Measurements from ENCODE around the gene GRK5. TPM values are rescaled to one million over a fixed set of nuclear protein-coding genes. Genes with fewer than 3 reads are reported as not detected.

The GRK5 gene
- total RNA-seq, 3 donors from 2014 or later (not counting 1 experiment from before 2014, with no cell fraction given), result 37.6 to 54.3 (median 47.9) TPM

DNA sequence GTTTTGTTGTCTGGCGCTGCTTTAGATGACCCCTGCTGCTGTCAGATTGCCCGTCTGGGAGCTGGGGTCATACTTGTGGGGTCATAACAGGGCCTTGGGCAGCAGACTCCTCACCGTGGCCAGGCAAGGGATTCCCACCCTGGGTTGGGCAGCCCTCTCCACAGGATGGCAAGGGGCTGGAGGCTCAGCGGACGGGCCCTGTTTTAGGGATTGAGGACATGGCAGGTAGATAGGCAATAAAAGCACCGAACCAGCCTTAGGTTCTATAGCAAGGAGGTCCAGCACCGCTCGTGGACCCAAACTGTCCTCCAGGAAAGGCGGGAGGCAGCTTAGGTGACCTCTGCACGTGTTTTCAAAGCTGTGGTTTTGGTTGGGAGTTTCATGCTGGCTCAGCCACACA lies 60.0 kb downstream of the GRK5 start:
- ATAC-seq, result no peak
- intact Hi-C loops (cut with micrococcal nuclease), result no loop called here
- DNase-seq, result peak in 1 of 2 donors; percentile 11
- Histone ChIP-seq H3K9me3 (ENCODE audit: control insufficient read depth, insufficient read depth, low read length) (no peaks in the 10 kb centered on the region), H3K27ac (ENCODE audit: low read length) (no peak overlapping the region), H3K4me3 (ENCODE audit: low read length) (no peak overlapping the region), H3K4me1 (ENCODE audit: control insufficient read depth, insufficient read depth, low read length) (peaks cover 52% of the 10 kb centered on the region), H3K27me3 (ENCODE audit: control insufficient read depth, insufficient read depth, low read length) (no peaks in the 10 kb centered on the region), H3K36me3 (ENCODE audit: control insufficient read depth, insufficient read depth, low read length) (no peaks in the 10 kb centered on the region)
- no peaks in the 10 kb centered on the region for H3K27me3 Mint-ChIP-seq (ENCODE audit: low read depth in 2 of 2)
- TF ChIP-seq, protein P1, sequence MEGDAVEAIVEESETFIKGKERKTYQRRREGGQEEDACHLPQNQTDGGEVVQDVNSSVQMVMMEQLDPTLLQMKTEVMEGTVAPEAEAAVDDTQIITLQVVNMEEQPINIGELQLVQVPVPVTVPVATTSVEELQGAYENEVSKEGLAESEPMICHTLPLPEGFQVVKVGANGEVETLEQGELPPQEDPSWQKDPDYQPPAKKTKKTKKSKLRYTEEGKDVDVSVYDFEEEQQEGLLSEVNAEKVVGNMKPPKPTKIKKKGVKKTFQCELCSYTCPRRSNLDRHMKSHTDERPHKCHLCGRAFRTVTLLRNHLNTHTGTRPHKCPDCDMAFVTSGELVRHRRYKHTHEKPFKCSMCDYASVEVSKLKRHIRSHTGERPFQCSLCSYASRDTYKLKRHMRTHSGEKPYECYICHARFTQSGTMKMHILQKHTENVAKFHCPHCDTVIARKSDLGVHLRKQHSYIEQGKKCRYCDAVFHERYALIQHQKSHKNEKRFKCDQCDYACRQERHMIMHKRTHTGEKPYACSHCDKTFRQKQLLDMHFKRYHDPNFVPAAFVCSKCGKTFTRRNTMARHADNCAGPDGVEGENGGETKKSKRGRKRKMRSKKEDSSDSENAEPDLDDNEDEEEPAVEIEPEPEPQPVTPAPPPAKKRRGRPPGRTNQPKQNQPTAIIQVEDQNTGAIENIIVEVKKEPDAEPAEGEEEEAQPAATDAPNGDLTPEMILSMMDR (IDR thresholded peaks at IDR 0.05), result no peak
- H3K36me3 Mint-ChIP-seq, result no peaks in the 10 kb centered on the region
- H3K4me3 Mint-ChIP-seq, result no peak overlapping the region
- H3K4me1 Mint-ChIP-seq, result peaks cover 48% of the 10 kb centered on the region in 2 donors
- 94% methylated on average over 10 of the region's 10 CpGs for WGBS (ENCODE audit: insufficient coverage)
- peak overlapping the region; percentile 94 to 99 for H3K27ac Mint-ChIP-seq
- H3K9me3 Mint-ChIP-seq, result no peaks in the 10 kb centered on the region

DNA sequence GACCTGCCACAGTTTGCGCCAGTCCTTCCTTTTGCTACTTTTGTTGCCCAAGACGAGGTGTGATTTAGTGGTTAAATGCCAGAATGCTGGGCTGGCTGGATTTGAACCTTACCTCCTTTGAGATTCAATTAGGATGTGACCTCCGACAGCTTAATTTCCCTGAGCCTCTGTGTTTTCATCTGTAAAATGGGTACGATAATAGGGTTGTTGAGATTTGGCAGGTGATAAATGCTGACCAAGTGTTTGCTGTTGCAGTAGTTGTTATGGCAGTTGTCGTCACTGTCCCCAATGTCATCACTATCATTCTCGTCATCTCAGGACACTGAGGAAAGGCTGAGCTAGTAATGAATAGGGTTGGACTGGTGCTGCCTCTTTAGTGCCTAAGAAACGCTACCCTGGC lies 61.1 kb downstream of the GRK5 start:
- TF ChIP-seq, protein P1 (IDR thresholded peaks at IDR 0.05), result no peak
- no peaks in the 10 kb centered on the region for H3K9me3 Mint-ChIP-seq
- H3K4me3 Mint-ChIP-seq, result peak overlapping the region; percentile 71
- DNase-seq, result no peak
- peak overlapping the region; percentile 100 for H3K27ac ChIP-seq (ENCODE audit: low read length)
- no peak for ATAC-seq
- peak overlapping the region; percentile 94 to 99 for H3K27ac Mint-ChIP-seq
- no peaks in the 10 kb centered on the region for H3K9me3 ChIP-seq (ENCODE audit: control insufficient read depth, insufficient read depth, low read length)
- no peaks in the 10 kb centered on the region for H3K36me3 ChIP-seq (ENCODE audit: control insufficient read depth, insufficient read depth, low read length)
- H3K27me3 ChIP-seq (ENCODE audit: control insufficient read depth, insufficient read depth, low read length), result no peaks in the 10 kb centered on the region
- H3K36me3 Mint-ChIP-seq, result no peaks in the 10 kb centered on the region
- H3K4me1 Mint-ChIP-seq, result peaks cover 58% of the 10 kb centered on the region in 2 donors
- H3K4me3 ChIP-seq (ENCODE audit: low read length), result no peak overlapping the region
- H3K4me1 ChIP-seq (ENCODE audit: control insufficient read depth, insufficient read depth, low read length), result peaks cover 62% of the 10 kb centered on the region
- no peaks in the 10 kb centered on the region for H3K27me3 Mint-ChIP-seq (ENCODE audit: low read depth in 2 of 2)
- WGBS (ENCODE audit: insufficient coverage), result 64% methylated on average over 6 of the region's 7 CpGs
- intact Hi-C loops (cut with micrococcal nuclease), result loop anchor here (2.0 kb wide), 1 partner anchor 36 kb away; no protein-coding TSS in a partner anchor

DNA sequence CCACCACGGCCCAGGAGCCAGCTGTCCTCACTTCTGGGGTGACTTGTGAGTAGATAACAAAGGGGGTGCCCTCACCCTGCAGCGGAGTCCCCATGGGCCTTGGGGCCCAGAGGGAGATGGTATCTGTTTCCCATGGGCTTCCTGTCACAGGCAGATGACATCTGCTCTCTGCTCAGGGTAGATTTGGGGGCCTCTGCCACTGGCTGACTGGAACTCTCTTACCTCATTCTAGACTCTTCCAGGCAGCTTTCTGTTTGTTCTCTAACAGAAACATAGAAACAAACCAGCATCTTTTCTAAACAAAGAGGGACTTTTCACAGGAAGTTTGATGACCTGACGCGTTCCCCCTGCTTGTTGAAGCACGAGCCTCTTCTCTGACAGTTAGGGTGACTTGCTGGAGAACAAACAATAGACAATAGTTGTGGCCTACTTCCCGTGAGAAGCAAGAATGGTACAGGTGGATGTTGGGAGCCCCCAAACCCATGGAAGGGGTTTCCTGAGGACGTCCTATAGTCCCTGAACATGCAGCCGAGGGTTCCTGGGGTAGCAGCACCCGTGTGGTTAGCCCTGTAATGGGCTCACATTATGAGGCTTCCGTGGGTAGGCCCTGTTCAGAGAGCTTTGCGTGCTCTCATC lies 61.6 kb downstream of the GRK5 start:
- TF ChIP-seq, protein P1 (IDR thresholded peaks at IDR 0.05), result no peak
- H3K9me3 ChIP-seq (ENCODE audit: control insufficient read depth, insufficient read depth, low read length), result no peaks in the 10 kb centered on the region
- Mint-ChIP-seq H3K9me3 (no peaks in the 10 kb centered on the region), H3K4me3 (peak overlapping the region; percentile 71), H3K4me1 (peaks cover 64% of the 10 kb centered on the region in 2 donors), H3K27ac (peak overlapping the region; percentile 94 to 99), H3K27me3 (ENCODE audit: low read depth in 2 of 2) (no peaks in the 10 kb centered on the region), H3K36me3 (no peaks in the 10 kb centered on the region)
- H3K4me3 ChIP-seq (ENCODE audit: low read length), result no peak overlapping the region
- H3K4me1 ChIP-seq (ENCODE audit: control insufficient read depth, insufficient read depth, low read length), result peaks cover 68% of the 10 kb centered on the region
- intact Hi-C loops (cut with micrococcal nuclease), result loop anchor here (1.0 to 2.0 kb wide), 4 partner anchors 32 to 60 kb away; no protein-coding TSS in a partner anchor
- 11% methylated on average over 11 of the region's 11 CpGs for WGBS (ENCODE audit: insufficient coverage)
- H3K27me3 ChIP-seq (ENCODE audit: control insufficient read depth, insufficient read depth, low read length), result no peaks in the 10 kb centered on the region
- ATAC-seq, result peak; percentile 73 to 91 (median 83)
- DNase-seq, result peak; percentile 72 to 95
- H3K27ac ChIP-seq (ENCODE audit: low read length), result peak overlapping the region; percentile 100
- no peaks in the 10 kb centered on the region for H3K36me3 ChIP-seq (ENCODE audit: control insufficient read depth, insufficient read depth, low read length)

Data from natural killer cell (primary cell).